AG04449 (cell line): ENCODE results near the gene SUMO1.

Experiments used
- CTCF ChIA-PET: fragments of 350-600 bp; formaldehyde crosslinking; extraction: SDS; loops from one replicate; lab custom pipeline; 2021; ENCODE audit warnings: antibody characterized with exemption; lab: Yijun Ruan, JAX
- POLR2A ChIA-PET: fragments of 400-600, 350-600 bp; formaldehyde crosslinking; extraction: SDS; loops from one replicate; lab custom pipeline; 2020; ENCODE audit warnings: antibody characterized with exemption, inconsistent platforms; lab: Yijun Ruan, JAX
- DNase-seq: peaks from one replicate; pipeline ENCODE4 v3.0.0-alpha.2; 2010; ENCODE audit warnings: low read depth, low spot score
- H3K4me3 ChIP-seq: 2 replicates; pipeline ENCODE4 v1.5.1; 2011; ENCODE audit warnings: low read depth, mild to moderate bottlenecking, control low read depth, low read length
- TF ChIP-seq, protein P1 (sequence below): IDR thresholded peaks from one replicate; pipeline ENCODE4 v1.5.1; 2011; ENCODE audit warnings: mild to moderate bottlenecking, moderate library complexity, low read length, control low read depth, inconsistent platforms; ENCODE audit not compliant: insufficient read depth; ENCODE audit errors: missing control alignments

Gene SUMO1

DNA sequence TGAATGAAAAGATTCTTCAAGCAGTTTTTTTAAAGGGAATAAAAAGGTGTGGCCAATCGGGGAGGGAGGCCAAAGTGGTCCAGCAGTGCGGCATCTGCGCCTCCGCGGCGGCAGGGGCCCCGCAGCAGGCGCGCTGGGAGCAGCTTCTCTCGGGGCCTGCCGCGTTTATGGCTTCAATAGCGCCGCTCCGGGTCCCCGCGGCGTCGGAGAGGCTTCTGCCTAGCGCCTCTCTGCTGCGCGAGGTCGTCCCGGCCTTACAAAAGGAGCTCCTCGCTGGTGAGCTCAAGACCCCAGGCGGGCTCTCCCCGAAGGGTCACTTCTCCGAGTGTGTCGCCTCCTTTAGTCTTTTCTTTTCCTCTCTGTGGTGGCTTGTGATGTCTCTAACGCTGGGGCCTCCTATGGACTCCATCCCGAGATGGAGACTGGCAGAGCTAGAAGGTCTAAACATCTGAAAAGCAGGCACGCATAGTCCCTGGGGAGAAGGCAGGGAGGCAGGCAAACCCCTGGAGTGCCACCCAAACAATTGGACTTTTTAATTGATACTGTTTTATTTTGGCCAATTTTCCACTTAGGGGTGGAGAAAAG, 67.1 kb downstream of the SUMO1 start:
- CTCF ChIA-PET: interaction anchor here (0.6 to 3.7 kb wide), 16 partner anchors 8 to 375 kb away, joined by 3 to 30 read pairs (median 4); no protein-coding TSS in a partner anchor
- H3K4me3 ChIP-seq: peak overlapping the region; percentile 29; the same call in 1 of the 2 replicates
- DNase-seq: no peak
- TF ChIP-seq, protein P1, sequence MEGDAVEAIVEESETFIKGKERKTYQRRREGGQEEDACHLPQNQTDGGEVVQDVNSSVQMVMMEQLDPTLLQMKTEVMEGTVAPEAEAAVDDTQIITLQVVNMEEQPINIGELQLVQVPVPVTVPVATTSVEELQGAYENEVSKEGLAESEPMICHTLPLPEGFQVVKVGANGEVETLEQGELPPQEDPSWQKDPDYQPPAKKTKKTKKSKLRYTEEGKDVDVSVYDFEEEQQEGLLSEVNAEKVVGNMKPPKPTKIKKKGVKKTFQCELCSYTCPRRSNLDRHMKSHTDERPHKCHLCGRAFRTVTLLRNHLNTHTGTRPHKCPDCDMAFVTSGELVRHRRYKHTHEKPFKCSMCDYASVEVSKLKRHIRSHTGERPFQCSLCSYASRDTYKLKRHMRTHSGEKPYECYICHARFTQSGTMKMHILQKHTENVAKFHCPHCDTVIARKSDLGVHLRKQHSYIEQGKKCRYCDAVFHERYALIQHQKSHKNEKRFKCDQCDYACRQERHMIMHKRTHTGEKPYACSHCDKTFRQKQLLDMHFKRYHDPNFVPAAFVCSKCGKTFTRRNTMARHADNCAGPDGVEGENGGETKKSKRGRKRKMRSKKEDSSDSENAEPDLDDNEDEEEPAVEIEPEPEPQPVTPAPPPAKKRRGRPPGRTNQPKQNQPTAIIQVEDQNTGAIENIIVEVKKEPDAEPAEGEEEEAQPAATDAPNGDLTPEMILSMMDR: no peak
- POLR2A ChIA-PET: interaction anchor here (1.5 kb wide), 1 partner anchor 135 kb away, joined by 4 read pairs; no protein-coding TSS in a partner anchor

DNA sequence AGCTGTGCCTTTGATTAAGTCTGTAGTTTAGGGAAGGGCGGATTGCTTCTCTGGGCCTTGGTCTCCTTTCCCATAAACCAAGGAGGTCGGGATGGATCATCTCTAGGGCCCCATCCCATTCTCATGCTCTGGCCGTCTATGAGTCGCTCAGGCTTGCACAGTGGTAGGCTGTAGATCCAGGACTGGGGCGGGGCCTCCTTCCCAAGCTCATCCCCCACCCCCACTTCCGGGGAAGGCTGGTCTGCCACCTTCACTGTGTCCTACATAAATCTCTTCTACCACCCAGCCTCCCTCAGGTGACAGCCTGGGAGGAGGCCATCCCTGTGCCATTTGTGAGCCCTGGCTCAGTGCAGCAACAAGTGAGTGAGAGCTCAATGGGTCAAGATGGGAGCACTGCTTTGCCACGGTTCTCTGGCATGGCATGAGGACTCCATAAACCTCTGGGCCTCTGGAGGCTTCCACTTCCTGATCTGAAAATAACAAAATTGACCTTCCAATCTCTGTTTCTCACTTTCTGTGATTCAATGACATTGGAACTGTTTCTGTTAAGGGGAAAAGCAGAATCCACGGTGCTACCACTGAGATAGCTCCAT, 68.5 kb downstream of the SUMO1 start:
- ChIA-PET POLR2A (interaction anchor here (1.5 kb wide), 1 partner anchor 134 kb away, joined by 4 read pairs; no protein-coding TSS in a partner anchor), CTCF (interaction anchor here (1.0 to 3.7 kb wide), 9 partner anchors 9 to 375 kb away, joined by 3 to 30 read pairs (median 6); no protein-coding TSS in a partner anchor)
- no peak overlapping the region for H3K4me3 ChIP-seq
- TF ChIP-seq, protein P1: no peak
- DNase-seq: no peak

DNA sequence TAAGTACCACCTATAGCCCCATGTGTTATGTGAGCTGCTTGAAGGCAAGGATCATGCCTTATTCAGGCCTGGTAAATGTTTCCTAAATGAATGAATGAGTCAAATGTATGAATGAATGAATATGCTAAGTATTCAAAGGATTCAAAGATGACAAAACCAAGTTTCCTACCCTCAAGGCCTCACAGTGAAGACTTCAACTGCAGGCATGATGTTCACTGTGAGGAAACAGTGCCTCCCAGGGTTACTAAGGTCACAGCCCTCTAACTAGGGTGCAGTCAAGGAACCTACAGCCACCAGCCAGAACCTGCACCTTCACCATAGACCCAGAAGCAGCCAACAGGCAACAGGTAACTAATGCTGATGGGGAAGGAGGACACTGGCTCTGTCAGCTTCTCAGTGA, 69.3 kb downstream of the SUMO1 start:
- CTCF ChIA-PET: interaction anchor here (1.4 to 3.7 kb wide), 3 partner anchors 10 to 309 kb away, joined by 3 to 30 read pairs (median 6); no protein-coding TSS in a partner anchor
- TF ChIP-seq, protein P1: no peak
- POLR2A ChIA-PET: no interaction called here
- DNase-seq: no peak
- H3K4me3 ChIP-seq: no peak overlapping the region

DNA sequence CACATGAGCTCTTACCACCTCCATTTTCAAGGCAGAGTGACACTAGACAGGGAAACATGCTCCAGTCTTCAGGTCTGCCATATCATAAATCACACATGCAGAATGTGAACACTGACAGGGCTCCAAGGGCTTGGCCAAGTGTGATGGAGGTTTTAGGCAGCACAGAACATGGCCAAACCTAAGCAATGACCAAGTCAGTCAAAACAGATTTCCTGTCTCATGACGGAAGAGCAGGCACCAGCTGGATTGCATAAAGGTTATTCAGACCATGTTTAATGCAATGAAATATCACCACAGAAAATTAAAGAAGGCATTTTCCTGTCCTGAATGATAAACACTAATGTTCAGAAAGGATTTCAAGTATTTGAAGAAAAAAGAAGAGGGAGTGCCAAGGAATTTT, 72.5 kb downstream of the SUMO1 start:
- TF ChIP-seq, protein P1: no peak
- ChIA-PET POLR2A (no interaction called here), CTCF (interaction anchor here (1.6 to 1.9 kb wide), 2 partner anchors 13 to 130 kb away, joined by 4 to 10 read pairs; no protein-coding TSS in a partner anchor)
- no peak overlapping the region for H3K4me3 ChIP-seq
- no peak for DNase-seq

DNA sequence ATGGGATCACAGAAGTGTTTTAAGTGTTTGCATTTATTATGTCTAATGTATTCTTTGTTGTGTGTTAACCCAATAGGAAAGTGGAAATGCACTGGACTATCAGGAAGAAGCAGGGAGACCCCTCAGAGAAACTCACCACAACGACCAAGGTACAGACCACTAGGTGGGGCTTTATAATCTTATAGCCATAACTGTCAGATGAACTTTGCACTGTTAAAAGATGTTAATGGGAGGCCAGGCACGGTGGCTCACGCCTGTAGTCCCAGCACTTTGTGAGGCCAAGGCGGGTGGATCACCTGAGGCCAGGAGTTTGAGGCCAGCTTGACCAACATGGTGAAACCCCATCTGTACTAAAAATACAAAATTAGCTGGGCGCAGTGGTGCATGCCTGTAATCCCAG, 73.2 kb downstream of the SUMO1 start:
- POLR2A ChIA-PET: no interaction called here
- no peak overlapping the region for H3K4me3 ChIP-seq
- CTCF ChIA-PET: interaction anchor here (1.6 to 1.9 kb wide), 2 partner anchors 14 to 129 kb away, joined by 4 to 10 read pairs; no protein-coding TSS in a partner anchor
- TF ChIP-seq, protein P1: no peak
- no peak for DNase-seq

DNA sequence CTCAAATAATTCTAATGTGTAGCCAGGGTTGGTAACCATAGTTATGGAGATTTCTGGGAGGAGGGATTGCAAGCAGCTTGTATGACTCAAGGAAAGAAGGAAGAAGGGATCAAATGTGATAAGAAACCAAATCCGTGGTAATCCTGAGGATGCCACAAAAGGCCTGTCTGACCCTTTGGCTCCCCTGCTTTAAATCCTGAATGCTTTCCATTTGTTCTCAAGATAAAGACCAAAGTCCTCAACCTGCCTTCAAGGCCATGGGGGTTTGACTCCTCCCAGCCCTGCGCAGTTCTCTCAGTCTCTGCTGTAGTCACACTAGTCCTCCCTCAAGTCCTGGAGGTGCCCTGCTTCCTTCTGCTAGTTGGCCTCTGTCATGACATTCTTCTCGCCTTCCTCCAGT, 74.0 kb downstream of the SUMO1 start:
- CTCF ChIA-PET: interaction anchor here (0.8 to 1.9 kb wide), 6 partner anchors 11 to 305 kb away, joined by 4 to 10 read pairs (median 6); no protein-coding TSS in a partner anchor
- POLR2A ChIA-PET: no interaction called here
- TF ChIP-seq, protein P1: no peak

More for the DNA sequence above, 74.0 kb downstream of the SUMO1 start:
- no peak overlapping the region for H3K4me3 ChIP-seq
- DNase-seq: no peak
